ENCODE measurements around the gene PSMD3.

The PSMD3 gene

DNA sequence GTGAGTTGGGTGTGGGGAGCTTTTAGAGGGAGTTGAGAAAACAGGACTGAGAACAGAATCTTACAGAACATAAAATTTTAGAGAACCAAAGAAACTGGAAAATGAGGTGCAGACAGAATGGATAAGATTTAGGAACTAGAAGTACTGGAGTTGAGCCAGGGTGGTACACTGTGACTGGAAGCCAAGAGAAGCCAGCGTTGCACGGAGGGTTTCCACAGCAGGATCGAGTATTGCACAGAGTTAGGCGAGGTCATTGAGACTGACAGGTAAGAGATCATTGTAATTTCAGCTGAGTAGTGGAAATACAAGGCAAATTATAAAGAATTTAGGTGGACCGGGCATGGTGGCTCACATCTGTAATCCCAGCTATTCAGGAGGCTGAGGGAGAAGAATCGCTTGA lies 11.2 kb upstream of the PSMD3 start:
- TF ChIP-seq, protein P1, sequence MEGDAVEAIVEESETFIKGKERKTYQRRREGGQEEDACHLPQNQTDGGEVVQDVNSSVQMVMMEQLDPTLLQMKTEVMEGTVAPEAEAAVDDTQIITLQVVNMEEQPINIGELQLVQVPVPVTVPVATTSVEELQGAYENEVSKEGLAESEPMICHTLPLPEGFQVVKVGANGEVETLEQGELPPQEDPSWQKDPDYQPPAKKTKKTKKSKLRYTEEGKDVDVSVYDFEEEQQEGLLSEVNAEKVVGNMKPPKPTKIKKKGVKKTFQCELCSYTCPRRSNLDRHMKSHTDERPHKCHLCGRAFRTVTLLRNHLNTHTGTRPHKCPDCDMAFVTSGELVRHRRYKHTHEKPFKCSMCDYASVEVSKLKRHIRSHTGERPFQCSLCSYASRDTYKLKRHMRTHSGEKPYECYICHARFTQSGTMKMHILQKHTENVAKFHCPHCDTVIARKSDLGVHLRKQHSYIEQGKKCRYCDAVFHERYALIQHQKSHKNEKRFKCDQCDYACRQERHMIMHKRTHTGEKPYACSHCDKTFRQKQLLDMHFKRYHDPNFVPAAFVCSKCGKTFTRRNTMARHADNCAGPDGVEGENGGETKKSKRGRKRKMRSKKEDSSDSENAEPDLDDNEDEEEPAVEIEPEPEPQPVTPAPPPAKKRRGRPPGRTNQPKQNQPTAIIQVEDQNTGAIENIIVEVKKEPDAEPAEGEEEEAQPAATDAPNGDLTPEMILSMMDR (IDR thresholded peaks at IDR 0.05; ENCODE audit: insufficient read depth, low read depth, low read length, missing control alignments): no peak
- H3K4me3 ChIP-seq (ENCODE audit: low read length): no peak overlapping the region
- no peak for DNase-seq (ENCODE audit: low read depth)

DNA sequence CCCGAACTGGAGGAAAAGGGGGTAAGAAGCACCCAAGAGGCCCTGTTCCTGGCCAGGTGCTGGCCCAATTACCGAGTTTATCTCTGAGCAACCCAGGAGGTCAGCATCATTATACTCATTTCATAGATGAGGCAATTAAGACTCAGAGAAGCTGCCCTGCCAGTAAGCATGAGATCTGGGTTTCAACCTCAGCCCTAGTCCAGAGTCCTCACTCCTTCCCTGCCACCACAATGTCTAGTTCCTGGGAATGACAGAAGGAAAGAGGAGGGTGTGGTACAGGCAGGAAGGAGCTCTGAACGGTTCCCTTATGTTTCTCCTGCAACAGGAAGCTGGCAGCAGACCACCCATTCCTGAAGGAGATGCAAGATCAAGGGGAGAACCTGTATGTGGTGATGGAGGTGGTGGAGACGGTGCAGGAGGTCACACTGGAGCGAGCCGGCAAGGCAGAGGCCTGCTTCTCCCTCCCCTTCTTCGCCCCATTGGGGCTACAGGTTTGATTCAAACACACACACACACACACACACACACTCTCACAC lies 10.4 kb upstream of the PSMD3 start:
- TF ChIP-seq, protein P1 (IDR thresholded peaks at IDR 0.05; ENCODE audit: insufficient read depth, low read depth, low read length, missing control alignments): no peak
- DNase-seq (ENCODE audit: low read depth): no peak
- H3K4me3 ChIP-seq (ENCODE audit: low read length): no peak overlapping the region

DNA sequence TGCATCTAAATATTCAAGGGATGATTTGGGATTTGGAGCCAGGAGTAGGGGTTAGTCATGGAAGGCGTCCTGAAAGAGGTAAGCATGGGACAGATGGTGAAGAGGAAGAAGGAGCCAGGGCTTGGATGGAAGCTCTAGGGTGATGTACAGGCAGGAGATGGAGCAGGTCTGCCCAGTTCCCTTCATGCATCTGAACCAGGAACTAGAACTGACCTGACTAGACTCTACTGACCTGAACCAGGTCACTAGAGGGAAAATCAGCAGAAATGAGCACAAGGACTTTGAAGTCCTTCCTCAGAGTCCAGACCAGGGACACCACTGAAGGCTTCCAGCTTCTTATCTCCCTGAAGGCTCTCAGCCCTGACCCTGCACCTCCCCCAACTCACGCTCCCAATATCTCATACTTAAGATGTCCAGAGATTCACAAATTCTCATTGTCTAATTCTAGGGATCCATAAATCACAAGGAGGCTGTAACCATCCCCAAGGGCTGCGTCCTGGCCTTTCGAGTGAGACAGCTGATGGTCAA lies 9.5 kb upstream of the PSMD3 start:
- no peak overlapping the region for H3K4me3 ChIP-seq (ENCODE audit: low read length)
- TF ChIP-seq, protein P1 (IDR thresholded peaks at IDR 0.05; ENCODE audit: insufficient read depth, low read depth, low read length, missing control alignments): no peak
- no peak for DNase-seq (ENCODE audit: low read depth)

DNA sequence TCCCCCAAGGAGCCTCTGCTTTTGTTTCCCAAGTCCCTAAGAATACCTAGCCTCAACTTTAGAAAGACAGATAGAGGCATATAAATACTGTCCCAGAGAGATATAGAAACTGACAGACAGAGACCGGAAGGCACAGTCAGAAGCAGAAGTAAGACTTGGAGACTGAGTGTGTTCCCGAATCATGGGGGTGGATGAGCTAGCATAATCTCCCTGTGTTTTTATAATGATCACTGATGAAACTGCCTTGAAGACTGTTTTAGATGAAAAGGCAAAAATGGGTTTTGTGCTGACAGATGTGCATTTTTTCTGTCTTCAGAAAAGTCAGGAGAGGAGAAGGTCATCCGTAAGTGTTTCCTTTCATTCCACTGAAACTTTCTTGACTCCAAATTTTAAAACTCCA lies 8.3 kb upstream of the PSMD3 start:
- TF ChIP-seq, protein P1 (IDR thresholded peaks at IDR 0.05; ENCODE audit: insufficient read depth, low read depth, low read length, missing control alignments): no peak
- H3K4me3 ChIP-seq (ENCODE audit: low read length): no peak overlapping the region
- DNase-seq (ENCODE audit: low read depth): no peak

DNA sequence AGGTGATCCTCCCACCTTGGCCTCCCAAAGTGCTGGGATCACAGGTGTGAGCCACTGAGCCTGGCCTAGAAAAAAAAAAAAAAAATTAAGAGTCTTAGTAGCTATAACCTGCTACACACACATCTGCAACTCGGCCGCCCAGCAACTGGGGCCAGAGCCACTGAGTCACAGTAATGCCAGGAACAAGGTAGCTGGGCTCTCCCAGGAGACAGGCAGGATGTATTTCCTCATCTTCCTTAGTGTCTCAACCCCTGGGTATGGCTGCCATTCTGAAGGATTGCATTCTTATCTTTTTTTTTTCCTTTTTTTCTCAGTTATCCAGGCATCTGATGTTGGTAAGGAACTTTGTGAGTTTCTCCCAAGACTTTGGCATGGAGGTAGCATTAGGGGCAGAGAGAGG lies 7.1 kb upstream of the PSMD3 start:
- H3K4me3 ChIP-seq (ENCODE audit: low read length): no peak overlapping the region
- TF ChIP-seq, protein P1 (IDR thresholded peaks at IDR 0.05; ENCODE audit: insufficient read depth, low read depth, low read length, missing control alignments): no peak
- peak; percentile 86 for DNase-seq (ENCODE audit: low read depth)

DNA sequence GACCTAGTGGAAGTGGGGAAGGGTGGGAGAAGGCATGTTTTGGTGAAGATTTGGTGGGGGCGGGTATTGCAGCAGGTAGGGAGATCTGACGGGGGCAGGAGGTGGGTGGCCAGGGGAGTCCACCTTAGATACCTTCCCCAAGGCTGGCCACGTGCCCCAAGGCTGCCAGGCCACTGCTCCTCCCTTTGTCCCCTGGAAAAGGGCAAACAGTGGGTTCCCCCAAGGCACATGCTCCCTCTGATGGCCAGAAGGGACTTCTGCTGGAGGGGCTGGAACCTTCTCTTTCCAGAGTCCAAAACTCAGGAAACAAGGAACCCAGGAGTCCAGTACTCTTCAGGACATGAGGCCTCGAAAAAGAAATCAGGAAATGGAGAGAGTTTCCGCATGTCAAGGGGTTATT lies 6.2 kb upstream of the PSMD3 start:
- no peak for DNase-seq (ENCODE audit: low read depth)
- H3K4me3 ChIP-seq (ENCODE audit: low read length): no peak overlapping the region
- TF ChIP-seq, protein P1 (IDR thresholded peaks at IDR 0.05; ENCODE audit: insufficient read depth, low read depth, low read length, missing control alignments): no peak

DNA sequence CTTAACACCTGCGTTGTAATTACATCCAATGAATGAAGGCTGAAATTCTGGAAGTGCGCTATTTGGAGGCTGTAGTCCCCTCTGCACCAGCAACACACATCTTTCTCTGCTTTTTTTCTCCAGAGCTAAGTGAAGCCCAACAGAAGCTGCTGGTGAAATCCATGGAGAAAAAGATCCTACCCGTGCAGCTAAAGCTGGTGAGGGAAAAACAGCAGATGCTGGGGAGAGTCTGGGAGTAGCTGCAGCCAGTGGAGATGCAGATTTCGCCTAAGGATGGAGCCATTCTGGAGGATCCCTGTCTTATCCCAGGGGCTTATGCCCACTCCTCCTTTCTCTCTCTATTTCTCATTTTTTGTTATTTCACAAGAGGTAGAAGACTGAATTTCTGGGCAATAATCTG lies 4.8 kb upstream of the PSMD3 start:
- TF ChIP-seq, protein P1 (IDR thresholded peaks at IDR 0.05; ENCODE audit: insufficient read depth, low read depth, low read length, missing control alignments): no peak
- DNase-seq (ENCODE audit: low read depth): no peak
- no peak overlapping the region for H3K4me3 ChIP-seq (ENCODE audit: low read length)
